ENCODE measurements around the gene IGHMBP2. TPM values are rescaled to one million over a fixed set of nuclear protein-coding genes. Genes with fewer than 3 reads are reported as not detected.

IGHMBP2 gene
- total and polyA plus RNA-seq, 2 of the 8 experiments (the other 6 are each of a cell fraction or from before 2014, with no cell fraction given) = 8.4 to 17.6 TPM

DNA sequence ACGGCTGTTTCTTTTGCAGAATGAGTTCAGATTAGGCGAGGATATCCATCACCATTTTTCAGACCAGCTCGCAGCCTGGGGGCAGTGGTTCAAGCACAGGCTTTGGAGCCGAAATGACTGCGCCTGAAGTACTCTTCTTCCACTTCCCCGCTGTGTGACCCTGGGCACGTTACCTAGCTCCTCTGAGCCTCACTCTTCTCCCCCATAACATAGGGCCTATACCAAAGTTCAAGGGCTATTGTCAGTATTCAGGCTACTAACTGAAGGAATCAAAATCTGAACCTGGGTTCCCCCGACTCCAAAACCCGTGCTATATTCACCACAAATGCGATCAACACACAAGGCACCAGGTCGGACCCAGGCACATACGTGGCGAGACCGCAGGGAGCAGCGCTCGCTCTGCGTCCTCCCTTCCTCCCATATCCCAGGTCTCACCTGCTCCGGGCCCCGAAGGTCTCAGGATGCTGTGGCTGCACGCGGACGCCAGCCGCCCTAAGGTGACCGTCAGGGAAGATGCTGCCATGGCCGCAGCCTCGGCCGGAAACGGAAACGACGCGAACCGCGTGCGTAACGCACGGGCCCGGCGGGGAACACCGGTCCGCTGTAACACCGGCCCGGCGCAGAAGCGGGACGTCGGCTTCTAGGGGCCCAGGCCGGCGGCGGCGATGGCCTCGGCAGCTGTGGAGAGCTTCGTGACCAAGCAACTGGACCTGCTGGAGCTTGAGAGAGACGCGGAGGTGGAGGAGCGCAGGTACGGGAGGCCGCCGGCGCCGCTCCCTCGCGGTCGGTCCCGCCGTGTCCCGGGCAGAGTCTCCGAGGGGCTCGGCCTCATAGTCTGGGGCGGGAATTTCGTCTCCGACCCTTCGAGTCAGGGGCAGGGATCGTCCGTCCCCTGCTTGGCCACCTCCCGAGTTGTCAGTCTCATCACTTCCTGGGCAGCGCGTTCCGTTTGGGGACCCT, at the start of gene IGHMBP2, which contains the start of gene MRPL21 (continued):
- TF ChIP-seq CTBP2 (IDR thresholded peaks at IDR 0.05; ENCODE audit: borderline replicate concordance, insufficient read depth, insufficient read length, low read length) (peak; percentile 32), SRF (IDR thresholded peaks at IDR 0.05; ENCODE audit: low read depth, low read length) (peak; percentile 71), PHF8 (conservative IDR thresholded peaks at IDR 0.05; ENCODE audit: low read depth, low read length) (peak; percentile 97), HDAC2 (IDR thresholded peaks at IDR 0.05; ENCODE audit: borderline replicate concordance in 1 of 2, low read depth in 2 of 2, low read length in 2 of 2) (peak in 1 of 2 experiments; percentile 74; a peak in 1 of 4 replicates), GABPA (IDR thresholded peaks at IDR 0.05; ENCODE audit: borderline replicate concordance, insufficient read depth, low read length) (peak; percentile 100), TAF7 (optimal IDR thresholded peaks at IDR 0.05; ENCODE audit: borderline replicate concordance, low read depth, low read length) (peak; percentile 89), RBBP5 (IDR thresholded peaks at IDR 0.05; ENCODE audit: borderline replicate concordance, low read depth, low read length) (peak; percentile 99), EP300 (IDR thresholded peaks at IDR 0.05; ENCODE audit: borderline replicate concordance in 1 of 2, low read depth in 2 of 2, low read length in 2 of 2) (peak; percentile 15 to 88; a peak in 2 of 3 replicates), RAD21 (IDR thresholded peaks at IDR 0.05 in 1 of 2, conservative IDR thresholded peaks at IDR 0.05 in 1 of 2; ENCODE audit: low read depth in 2 of 2, low read length in 2 of 2) (peak in 1 of 2 experiments; percentile 19; a peak in 1 of 4 replicates), CREB1 (IDR thresholded peaks at IDR 0.05) (peak; percentile 98), CHD2 (IDR thresholded peaks at IDR 0.05; ENCODE audit: low read length) (peak; percentile 54), SP1 (IDR thresholded peaks at IDR 0.05; ENCODE audit: low read depth, low read length) (0 out of 2 replicates have a peak, but pooled peaks have one; percentile 42), SIN3A (conservative IDR thresholded peaks at IDR 0.05 in 1 of 2, IDR thresholded peaks at IDR 0.05 in 1 of 2; ENCODE audit: low read depth in 1 of 2, low read length in 2 of 2) (peak; percentile 72 to 94; a peak in 1 of 4 replicates), ASH2L (IDR thresholded peaks at IDR 0.05; ENCODE audit: low read length) (peak; percentile 96), CEBPB (IDR thresholded peaks at IDR 0.05; ENCODE audit: low read depth, low read length) (peak; percentile 17; the same call in 1 of the 2 replicates), BCL11A (IDR thresholded peaks at IDR 0.05; ENCODE audit: low read depth in 2 of 2, low read length in 2 of 2) (no peak), TBP (IDR thresholded peaks at IDR 0.05; ENCODE audit: low read depth, low read length) (peak; percentile 93)
- TF ChIP-seq, protein P1, sequence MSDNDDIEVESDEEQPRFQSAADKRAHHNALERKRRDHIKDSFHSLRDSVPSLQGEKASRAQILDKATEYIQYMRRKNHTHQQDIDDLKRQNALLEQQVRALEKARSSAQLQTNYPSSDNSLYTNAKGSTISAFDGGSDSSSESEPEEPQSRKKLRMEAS (IDR thresholded peaks at IDR 0.05) = peak; percentile 93
- TF ChIP-seq, protein P2, sequence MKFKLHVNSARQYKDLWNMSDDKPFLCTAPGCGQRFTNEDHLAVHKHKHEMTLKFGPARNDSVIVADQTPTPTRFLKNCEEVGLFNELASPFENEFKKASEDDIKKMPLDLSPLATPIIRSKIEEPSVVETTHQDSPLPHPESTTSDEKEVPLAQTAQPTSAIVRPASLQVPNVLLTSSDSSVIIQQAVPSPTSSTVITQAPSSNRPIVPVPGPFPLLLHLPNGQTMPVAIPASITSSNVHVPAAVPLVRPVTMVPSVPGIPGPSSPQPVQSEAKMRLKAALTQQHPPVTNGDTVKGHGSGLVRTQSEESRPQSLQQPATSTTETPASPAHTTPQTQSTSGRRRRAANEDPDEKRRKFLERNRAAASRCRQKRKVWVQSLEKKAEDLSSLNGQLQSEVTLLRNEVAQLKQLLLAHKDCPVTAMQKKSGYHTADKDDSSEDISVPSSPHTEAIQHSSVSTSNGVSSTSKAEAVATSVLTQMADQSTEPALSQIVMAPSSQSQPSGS (IDR thresholded peaks at IDR 0.05; ENCODE audit: low read length) = no peak

All from H1 (cell line).